ENCODE data around the gene FBH1. TPM values are rescaled to one million over a fixed set of nuclear protein-coding genes. Genes with fewer than 3 reads are reported as not detected.

FBH1 gene
- polyA plus RNA-seq, 1 donor from 2014 or later: 41.1 TPM

- H3F3A ChIP-seq (ENCODE audit: insufficient read depth, low read length, poor library complexity, severe bottlenecking): no peaks in the 10 kb centered on the region
- no peak overlapping the region for H2AFZ ChIP-seq (ENCODE audit: low read depth, low read length)
- no peak overlapping the region for H3K9ac ChIP-seq (ENCODE audit: low read length)
- H3K79me2 ChIP-seq (replicated peaks; ENCODE audit: insufficient read depth, low read length): no peaks in the 10 kb centered on the region
- no peak for TF ChIP-seq EZH2 (IDR thresholded peaks at IDR 0.05; ENCODE audit: borderline replicate concordance, insufficient read depth, low read length, poor library complexity, severe bottlenecking)
- TF ChIP-seq, protein P1, sequence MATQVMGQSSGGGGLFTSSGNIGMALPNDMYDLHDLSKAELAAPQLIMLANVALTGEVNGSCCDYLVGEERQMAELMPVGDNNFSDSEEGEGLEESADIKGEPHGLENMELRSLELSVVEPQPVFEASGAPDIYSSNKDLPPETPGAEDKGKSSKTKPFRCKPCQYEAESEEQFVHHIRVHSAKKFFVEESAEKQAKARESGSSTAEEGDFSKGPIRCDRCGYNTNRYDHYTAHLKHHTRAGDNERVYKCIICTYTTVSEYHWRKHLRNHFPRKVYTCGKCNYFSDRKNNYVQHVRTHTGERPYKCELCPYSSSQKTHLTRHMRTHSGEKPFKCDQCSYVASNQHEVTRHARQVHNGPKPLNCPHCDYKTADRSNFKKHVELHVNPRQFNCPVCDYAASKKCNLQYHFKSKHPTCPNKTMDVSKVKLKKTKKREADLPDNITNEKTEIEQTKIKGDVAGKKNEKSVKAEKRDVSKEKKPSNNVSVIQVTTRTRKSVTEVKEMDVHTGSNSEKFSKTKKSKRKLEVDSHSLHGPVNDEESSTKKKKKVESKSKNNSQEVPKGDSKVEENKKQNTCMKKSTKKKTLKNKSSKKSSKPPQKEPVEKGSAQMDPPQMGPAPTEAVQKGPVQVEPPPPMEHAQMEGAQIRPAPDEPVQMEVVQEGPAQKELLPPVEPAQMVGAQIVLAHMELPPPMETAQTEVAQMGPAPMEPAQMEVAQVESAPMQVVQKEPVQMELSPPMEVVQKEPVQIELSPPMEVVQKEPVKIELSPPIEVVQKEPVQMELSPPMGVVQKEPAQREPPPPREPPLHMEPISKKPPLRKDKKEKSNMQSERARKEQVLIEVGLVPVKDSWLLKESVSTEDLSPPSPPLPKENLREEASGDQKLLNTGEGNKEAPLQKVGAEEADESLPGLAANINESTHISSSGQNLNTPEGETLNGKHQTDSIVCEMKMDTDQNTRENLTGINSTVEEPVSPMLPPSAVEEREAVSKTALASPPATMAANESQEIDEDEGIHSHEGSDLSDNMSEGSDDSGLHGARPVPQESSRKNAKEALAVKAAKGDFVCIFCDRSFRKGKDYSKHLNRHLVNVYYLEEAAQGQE (IDR thresholded peaks at IDR 0.05; ENCODE audit: borderline replicate concordance): no peak
- TF ChIP-seq RAD21 (conservative IDR thresholded peaks at IDR 0.05): no peak
- no peak for TF ChIP-seq MXI1 (conservative IDR thresholded peaks at IDR 0.05; ENCODE audit: poor library complexity, severe bottlenecking)
- TF ChIP-seq EP300 (conservative IDR thresholded peaks at IDR 0.05; ENCODE audit: poor library complexity, severe bottlenecking): no peak
- no peak for TF ChIP-seq TAF1 (IDR thresholded peaks at IDR 0.05; ENCODE audit: low read depth)
- TF ChIP-seq POLR2AphosphoS5 (IDR thresholded peaks at IDR 0.05): no peak
- no peak for TF ChIP-seq SMC3 (conservative IDR thresholded peaks at IDR 0.05; ENCODE audit: poor library complexity)
- TF ChIP-seq CTCF (IDR thresholded peaks at IDR 0.05; ENCODE audit: poor library complexity, severe bottlenecking): no peak
- no peaks in the 10 kb centered on the region for H3K27me3 ChIP-seq (ENCODE audit: insufficient read depth, low read depth, low read length)
- no peaks in the 10 kb centered on the region for H4K20me1 ChIP-seq (ENCODE audit: insufficient read depth)
- no peaks in the 10 kb centered on the region for H3K9me2 ChIP-seq (ENCODE audit: insufficient read depth, low read length)
- H3K36me3 ChIP-seq (ENCODE audit: insufficient read depth, low read length): no peaks in the 10 kb centered on the region
- H3K27ac ChIP-seq (ENCODE audit: low read length): no peak overlapping the region
- H3K4me3 ChIP-seq (ENCODE audit: low read length): no peak overlapping the region
- H3K4me2 ChIP-seq (ENCODE audit: low read length): no peak overlapping the region
- H3K9me3 ChIP-seq (ENCODE audit: low read length): no peaks in the 10 kb centered on the region
These were observed 61.8 kb downstream of the FBH1 start for GRCh38 chr10:5951721-5952407.

DNA sequence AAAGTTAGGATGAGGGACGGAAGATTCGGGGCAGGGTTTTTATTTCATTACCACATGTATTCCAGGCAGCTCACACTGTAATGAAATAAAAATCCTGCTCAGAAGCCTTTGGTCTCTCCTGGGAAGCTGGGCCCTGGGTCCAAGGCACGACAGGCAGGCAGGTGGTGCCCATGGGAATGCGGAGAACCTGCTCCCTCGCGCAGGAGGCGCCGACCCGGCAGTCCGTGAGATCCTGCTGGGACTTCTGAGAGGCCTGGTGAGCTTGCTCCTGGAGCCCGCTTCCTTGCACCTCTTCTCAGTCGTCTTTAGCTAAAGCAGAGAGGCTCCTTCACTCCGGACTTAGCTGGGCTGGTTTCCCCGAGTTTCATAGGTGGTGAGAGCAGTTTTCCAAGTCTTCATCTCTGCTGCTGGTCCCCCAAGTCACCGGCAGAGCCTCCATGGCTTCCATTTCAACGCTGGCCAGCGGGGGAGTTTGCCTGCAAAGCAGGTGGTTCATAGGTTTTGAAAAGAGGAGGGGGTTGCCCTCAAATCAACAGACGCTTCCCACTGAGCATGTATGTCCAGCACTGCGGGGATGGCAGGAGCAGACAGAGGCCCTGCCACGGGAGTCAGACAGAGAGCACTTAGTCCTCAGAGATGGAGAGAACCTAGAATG, 62.8 kb downstream of the FBH1 start:
- Histone ChIP-seq H3K9me2 (ENCODE audit: insufficient read depth, low read length) (no peaks in the 10 kb centered on the region), H4K20me1 (ENCODE audit: insufficient read depth) (no peaks in the 10 kb centered on the region), H3F3A (ENCODE audit: insufficient read depth, low read length, poor library complexity, severe bottlenecking) (no peaks in the 10 kb centered on the region), H3K27ac (ENCODE audit: low read length) (no peak overlapping the region), H3K79me2 (replicated peaks; ENCODE audit: insufficient read depth, low read length) (no peaks in the 10 kb centered on the region), H3K36me3 (ENCODE audit: insufficient read depth, low read length) (no peaks in the 10 kb centered on the region), H3K9ac (ENCODE audit: low read length) (no peak overlapping the region), H3K4me2 (ENCODE audit: low read length) (no peak overlapping the region), H3K27me3 (ENCODE audit: insufficient read depth, low read depth, low read length) (no peaks in the 10 kb centered on the region), H2AFZ (ENCODE audit: low read depth, low read length) (no peak overlapping the region), H3K9me3 (ENCODE audit: low read length) (no peaks in the 10 kb centered on the region), H3K4me3 (ENCODE audit: low read length) (no peak overlapping the region)
- TF ChIP-seq MXI1 (conservative IDR thresholded peaks at IDR 0.05; ENCODE audit: poor library complexity, severe bottlenecking): no peak
- no peak for TF ChIP-seq CTCF (IDR thresholded peaks at IDR 0.05; ENCODE audit: poor library complexity, severe bottlenecking)
- no peak for TF ChIP-seq EZH2 (IDR thresholded peaks at IDR 0.05; ENCODE audit: borderline replicate concordance, insufficient read depth, low read length, poor library complexity, severe bottlenecking)
- no peak for TF ChIP-seq POLR2AphosphoS5 (IDR thresholded peaks at IDR 0.05)
- no peak for TF ChIP-seq RAD21 (conservative IDR thresholded peaks at IDR 0.05)
- TF ChIP-seq EP300 (conservative IDR thresholded peaks at IDR 0.05; ENCODE audit: poor library complexity, severe bottlenecking): no peak
- TF ChIP-seq TAF1 (IDR thresholded peaks at IDR 0.05; ENCODE audit: low read depth): no peak
- no peak for TF ChIP-seq SMC3 (conservative IDR thresholded peaks at IDR 0.05; ENCODE audit: poor library complexity)
- TF ChIP-seq, protein P1 (IDR thresholded peaks at IDR 0.05; ENCODE audit: borderline replicate concordance): no peak

All from neural cell (in vitro differentiated cells).